Muscle layer of duodenum (tissue), 2 donors: ENCODE measurements around the gene FARS2.

ENCODE experiments used
- H3K27ac ChIP-seq: one replicate; pipeline ENCODE4 v1.7.0; 2013; ENCODE audit warnings: mild to moderate bottlenecking, low read length
- H3K27me3 ChIP-seq: one replicate; pipeline ENCODE4 v1.7.0; 2013; ENCODE audit warnings: low read depth, mild to moderate bottlenecking, control low read depth, low read length
- H3K36me3 ChIP-seq, 2 donors: one replicate each; pipeline ENCODE4 v1.7.0; 2013; ENCODE audit warnings: low read length in 2 of 2, control low read depth in 1 of 2, mild to moderate bottlenecking in 1 of 2; ENCODE audit not compliant: insufficient read depth in 2 of 2, control insufficient read depth in 1 of 2
- H3K4me1 ChIP-seq, 2 donors: one replicate each; pipeline ENCODE4 v1.7.0; 2013; ENCODE audit warnings: low read length in 2 of 2, mild to moderate bottlenecking in 2 of 2, control low read depth in 1 of 2, moderate library complexity in 1 of 2; ENCODE audit not compliant: insufficient read depth in 2 of 2, control insufficient read depth in 1 of 2
- H3K4me3 ChIP-seq, 2 donors: one replicate each; pipeline ENCODE4 v1.7.0; 2013; ENCODE audit warnings: low read length in 2 of 2, low read depth in 1 of 2, mild to moderate bottlenecking in 1 of 2
- H3K9me3 ChIP-seq, 2 donors: one replicate each; pipeline ENCODE4 v1.7.0; 2013; ENCODE audit warnings: low read length in 2 of 2, control low read depth in 1 of 2, mild to moderate bottlenecking in 1 of 2; ENCODE audit not compliant: control insufficient read depth in 1 of 2
- donor health status: healthy.

The FARS2 gene

GRCh38 chr6:5590187-5590586 is 328.9 kb downstream of the FARS2 start:
- H3K27me3 ChIP-seq: no peaks in the 10 kb centered on the region
- H3K4me3 ChIP-seq: no peak overlapping the region
- no peak overlapping the region for H3K27ac ChIP-seq
- no peaks in the 10 kb centered on the region for H3K4me1 ChIP-seq
- no peaks in the 10 kb centered on the region for H3K36me3 ChIP-seq
- H3K9me3 ChIP-seq: peaks cover 0 to 6% of the 10 kb centered on the region in 2 donors

- no peaks in the 10 kb centered on the region for H3K9me3 ChIP-seq
- H3K27ac ChIP-seq: no peak overlapping the region
- no peaks in the 10 kb centered on the region for H3K27me3 ChIP-seq
- H3K4me3 ChIP-seq: no peak overlapping the region
- H3K4me1 ChIP-seq: no peaks in the 10 kb centered on the region
- H3K36me3 ChIP-seq: no peaks in the 10 kb centered on the region
These were observed 331.7 kb downstream of the FARS2 start for GRCh38 chr6:5592886-5593519.

- no peaks in the 10 kb centered on the region for H3K36me3 ChIP-seq
- H3K4me3 ChIP-seq: no peak overlapping the region
- no peak overlapping the region for H3K27ac ChIP-seq
- no peaks in the 10 kb centered on the region for H3K4me1 ChIP-seq
- no peaks in the 10 kb centered on the region for H3K27me3 ChIP-seq
- no peaks in the 10 kb centered on the region for H3K9me3 ChIP-seq
These were observed 333.9 kb downstream of the FARS2 start for GRCh38 chr6:5595184-5595583.

GRCh38 chr6:5597413-5597812 is 336.1 kb downstream of the FARS2 start:
- Histone ChIP-seq H3K4me3 (no peak overlapping the region), H3K36me3 (no peaks in the 10 kb centered on the region), H3K27ac (no peak overlapping the region), H3K27me3 (no peaks in the 10 kb centered on the region), H3K4me1 (no peaks in the 10 kb centered on the region), H3K9me3 (no peaks in the 10 kb centered on the region)

GRCh38 chr6:5598123-5598522 is 336.8 kb downstream of the FARS2 start:
- no peak overlapping the region for H3K27ac ChIP-seq

GRCh38 chr6:5599127-5599526 is 337.8 kb downstream of the FARS2 start:
- Histone ChIP-seq H3K27ac (no peak overlapping the region), H3K9me3 (no peaks in the 10 kb centered on the region), H3K27me3 (no peaks in the 10 kb centered on the region), H3K4me3 (no peak overlapping the region), H3K4me1 (no peaks in the 10 kb centered on the region), H3K36me3 (no peaks in the 10 kb centered on the region)

More at GRCh38 chr6:5598123-5598522, 336.8 kb downstream of the FARS2 start:
- no peaks in the 10 kb centered on the region for H3K36me3 ChIP-seq
- H3K27me3 ChIP-seq: no peaks in the 10 kb centered on the region
- no peaks in the 10 kb centered on the region for H3K4me1 ChIP-seq
- no peak overlapping the region for H3K4me3 ChIP-seq
- H3K9me3 ChIP-seq: no peaks in the 10 kb centered on the region

GRCh38 chr6:5605937-5606336 is 344.6 kb downstream of the FARS2 start:
- Histone ChIP-seq H3K9me3 (no peaks in the 10 kb centered on the region), H3K36me3 (no peaks in the 10 kb centered on the region), H3K4me3 (no peak overlapping the region), H3K27ac (no peak overlapping the region), H3K27me3 (no peaks in the 10 kb centered on the region), H3K4me1 (no peaks in the 10 kb centered on the region)

- no peaks in the 10 kb centered on the region for H3K36me3 ChIP-seq
- H3K4me3 ChIP-seq: no peak overlapping the region
- no peaks in the 10 kb centered on the region for H3K4me1 ChIP-seq
- H3K9me3 ChIP-seq: no peaks in the 10 kb centered on the region
- H3K27me3 ChIP-seq: no peaks in the 10 kb centered on the region
- H3K27ac ChIP-seq: no peak overlapping the region
These were observed 345.2 kb downstream of the FARS2 start for GRCh38 chr6:5606546-5606945.

GRCh38 chr6:5610640-5611039 is 349.3 kb downstream of the FARS2 start:
- Histone ChIP-seq H3K4me3 (no peak overlapping the region), H3K27me3 (no peaks in the 10 kb centered on the region), H3K4me1 (no peaks in the 10 kb centered on the region), H3K9me3 (no peaks in the 10 kb centered on the region), H3K36me3 (peaks cover 0 to 6% of the 10 kb centered on the region in 2 donors), H3K27ac (no peak overlapping the region)

GRCh38 chr6:5617179-5617578 is 355.9 kb downstream of the FARS2 start:
- Histone ChIP-seq H3K27me3 (no peaks in the 10 kb centered on the region), H3K36me3 (peaks cover 0 to 6% of the 10 kb centered on the region in 2 donors), H3K4me1 (no peaks in the 10 kb centered on the region), H3K9me3 (no peaks in the 10 kb centered on the region), H3K27ac (no peak overlapping the region), H3K4me3 (no peak overlapping the region)

- Histone ChIP-seq H3K9me3 (no peaks in the 10 kb centered on the region), H3K27me3 (no peaks in the 10 kb centered on the region), H3K27ac (no peak overlapping the region)
These were observed 357.9 kb downstream of the FARS2 start for GRCh38 chr6:5619249-5619648.

GRCh38 chr6:5622276-5623005 is 361.1 kb downstream of the FARS2 start:
- Histone ChIP-seq H3K4me3 (no peak overlapping the region), H3K27me3 (no peaks in the 10 kb centered on the region), H3K36me3 (no peaks in the 10 kb centered on the region), H3K9me3 (no peaks in the 10 kb centered on the region), H3K4me1 (no peaks in the 10 kb centered on the region), H3K27ac (no peak overlapping the region)

More at GRCh38 chr6:5619249-5619648, 357.9 kb downstream of the FARS2 start:
- no peak overlapping the region for H3K4me3 ChIP-seq
- H3K36me3 ChIP-seq: no peaks in the 10 kb centered on the region
- no peaks in the 10 kb centered on the region for H3K4me1 ChIP-seq
